ENCODE results near the gene GRIK4. TPM values are rescaled to one million over a fixed set of nuclear protein-coding genes. Genes with fewer than 3 reads are reported as not detected.

Gene GRIK4, protein sequence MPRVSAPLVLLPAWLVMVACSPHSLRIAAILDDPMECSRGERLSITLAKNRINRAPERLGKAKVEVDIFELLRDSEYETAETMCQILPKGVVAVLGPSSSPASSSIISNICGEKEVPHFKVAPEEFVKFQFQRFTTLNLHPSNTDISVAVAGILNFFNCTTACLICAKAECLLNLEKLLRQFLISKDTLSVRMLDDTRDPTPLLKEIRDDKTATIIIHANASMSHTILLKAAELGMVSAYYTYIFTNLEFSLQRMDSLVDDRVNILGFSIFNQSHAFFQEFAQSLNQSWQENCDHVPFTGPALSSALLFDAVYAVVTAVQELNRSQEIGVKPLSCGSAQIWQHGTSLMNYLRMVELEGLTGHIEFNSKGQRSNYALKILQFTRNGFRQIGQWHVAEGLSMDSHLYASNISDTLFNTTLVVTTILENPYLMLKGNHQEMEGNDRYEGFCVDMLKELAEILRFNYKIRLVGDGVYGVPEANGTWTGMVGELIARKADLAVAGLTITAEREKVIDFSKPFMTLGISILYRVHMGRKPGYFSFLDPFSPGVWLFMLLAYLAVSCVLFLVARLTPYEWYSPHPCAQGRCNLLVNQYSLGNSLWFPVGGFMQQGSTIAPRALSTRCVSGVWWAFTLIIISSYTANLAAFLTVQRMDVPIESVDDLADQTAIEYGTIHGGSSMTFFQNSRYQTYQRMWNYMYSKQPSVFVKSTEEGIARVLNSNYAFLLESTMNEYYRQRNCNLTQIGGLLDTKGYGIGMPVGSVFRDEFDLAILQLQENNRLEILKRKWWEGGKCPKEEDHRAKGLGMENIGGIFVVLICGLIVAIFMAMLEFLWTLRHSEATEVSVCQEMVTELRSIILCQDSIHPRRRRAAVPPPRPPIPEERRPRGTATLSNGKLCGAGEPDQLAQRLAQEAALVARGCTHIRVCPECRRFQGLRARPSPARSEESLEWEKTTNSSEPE
- 10 to 100 TPM in 2 of 3 donors, 1 to 10 TPM in 1; 2.2 to 32.3 (median 21.9) TPM for total RNA-seq
- total RNA-seq (2013): 9.8 TPM

DNA sequence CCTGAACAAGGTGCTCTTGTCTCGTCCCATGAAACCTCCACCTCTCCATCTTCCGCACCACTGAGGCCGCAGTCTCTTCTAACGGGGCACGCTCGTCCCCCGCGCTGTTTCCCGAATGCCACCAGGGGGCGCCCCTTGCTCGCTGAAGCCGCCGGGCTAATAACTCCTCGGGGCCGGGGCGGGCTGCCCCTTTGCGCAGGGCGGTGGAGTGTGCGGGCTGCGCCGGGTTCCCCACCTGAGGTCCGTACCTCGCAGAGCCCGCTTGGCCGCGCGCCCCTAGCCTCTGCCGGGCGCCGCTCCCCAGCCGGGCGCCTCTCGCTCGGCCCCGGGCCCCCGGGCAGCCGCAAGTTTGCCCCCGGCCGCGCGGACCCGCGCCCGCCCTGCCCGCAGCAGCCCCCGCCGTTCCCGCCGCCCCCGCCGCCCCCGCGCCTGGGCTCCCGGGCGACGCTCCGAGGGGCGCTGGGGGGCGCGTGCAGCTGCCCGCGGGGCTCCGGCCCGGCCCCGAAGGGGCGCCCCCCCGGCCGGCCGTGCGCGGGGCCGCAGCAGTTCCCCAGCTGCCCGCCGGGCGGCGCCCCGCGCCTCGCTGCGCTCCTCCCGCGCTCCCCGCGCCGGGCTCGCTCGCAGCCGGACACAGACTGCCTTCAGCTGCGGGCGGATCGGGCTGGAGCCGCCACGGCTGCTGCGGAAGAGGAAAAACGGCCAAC lies at the start of gene GRIK4:
Gene GRIK4 (plus strand): TSS at position 633 of the 704 bp plus-strand sequence. CDS start 148,571 bp downstream, outside the sequence.
- ATAC-seq (peak; percentile 90 to 92 (median 92)), DNase-seq (peak; percentile 76 to 87)
- H3K27me3 ChIP-seq (ENCODE audit: control insufficient read depth, insufficient read depth, low read length): no peaks in the 10 kb centered on the region
- Mint-ChIP-seq H3K4me3 (peak within 1 kb of the TSS; percentile 69), H3K27ac (peak within 1 kb of the TSS in 1 of 2 donors; percentile 61), H3K9me3 (no peaks in the 10 kb centered on the region), H3K27me3 (ENCODE audit: low read depth in 2 of 2) (peaks cover 31 to 64% of the 10 kb centered on the region in 2 donors), H3K4me1 (peaks cover 0 to 28% of the 10 kb centered on the region in 2 donors), H3K36me3 (no peaks in the 10 kb centered on the region)
- H3K36me3 ChIP-seq (ENCODE audit: control insufficient read depth, insufficient read depth, low read length): no peaks in the 10 kb centered on the region
- WGBS (ENCODE audit: insufficient coverage): under 1% methylated on average over 95 of the region's 95 CpGs
- intact Hi-C loops (cut with micrococcal nuclease): loop anchor here (1.0 kb wide), 5 partner anchors 174 to 683 kb away; no protein-coding TSS in a partner anchor
- H3K4me3 ChIP-seq (ENCODE audit: low read length): peak within 1 kb of the TSS; percentile 43
- H3K27ac ChIP-seq (ENCODE audit: low read length): no peak within 1 kb of the TSS
- TF ChIP-seq, protein P1, sequence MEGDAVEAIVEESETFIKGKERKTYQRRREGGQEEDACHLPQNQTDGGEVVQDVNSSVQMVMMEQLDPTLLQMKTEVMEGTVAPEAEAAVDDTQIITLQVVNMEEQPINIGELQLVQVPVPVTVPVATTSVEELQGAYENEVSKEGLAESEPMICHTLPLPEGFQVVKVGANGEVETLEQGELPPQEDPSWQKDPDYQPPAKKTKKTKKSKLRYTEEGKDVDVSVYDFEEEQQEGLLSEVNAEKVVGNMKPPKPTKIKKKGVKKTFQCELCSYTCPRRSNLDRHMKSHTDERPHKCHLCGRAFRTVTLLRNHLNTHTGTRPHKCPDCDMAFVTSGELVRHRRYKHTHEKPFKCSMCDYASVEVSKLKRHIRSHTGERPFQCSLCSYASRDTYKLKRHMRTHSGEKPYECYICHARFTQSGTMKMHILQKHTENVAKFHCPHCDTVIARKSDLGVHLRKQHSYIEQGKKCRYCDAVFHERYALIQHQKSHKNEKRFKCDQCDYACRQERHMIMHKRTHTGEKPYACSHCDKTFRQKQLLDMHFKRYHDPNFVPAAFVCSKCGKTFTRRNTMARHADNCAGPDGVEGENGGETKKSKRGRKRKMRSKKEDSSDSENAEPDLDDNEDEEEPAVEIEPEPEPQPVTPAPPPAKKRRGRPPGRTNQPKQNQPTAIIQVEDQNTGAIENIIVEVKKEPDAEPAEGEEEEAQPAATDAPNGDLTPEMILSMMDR (IDR thresholded peaks at IDR 0.05): peak; percentile 87
- peaks cover 6% of the 10 kb centered on the region for H3K4me1 ChIP-seq (ENCODE audit: control insufficient read depth, insufficient read depth, low read length)
- H3K9me3 ChIP-seq (ENCODE audit: control insufficient read depth, insufficient read depth, low read length): no peaks in the 10 kb centered on the region

DNA sequence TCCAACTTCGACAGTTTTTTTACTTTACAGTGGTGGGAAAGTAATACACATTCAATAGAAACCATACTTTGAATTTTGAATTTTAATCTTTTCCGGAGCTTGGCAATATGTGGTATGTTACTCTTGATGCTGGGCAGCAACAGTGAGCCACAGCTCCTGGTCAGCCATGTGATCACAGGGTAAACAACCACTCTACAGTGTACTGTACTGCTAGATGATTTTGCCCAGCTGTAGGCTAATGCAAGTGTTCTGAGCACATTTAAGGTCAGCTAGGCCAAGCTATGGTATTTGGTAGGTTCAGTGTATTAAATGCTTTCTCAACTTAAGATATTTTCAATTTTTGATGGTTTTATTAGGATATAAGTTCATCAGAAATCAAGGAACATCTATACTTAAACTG lies 48.7 kb upstream of the GRIK4 start:
- intact Hi-C loops (cut with micrococcal nuclease): no loop called here

DNA sequence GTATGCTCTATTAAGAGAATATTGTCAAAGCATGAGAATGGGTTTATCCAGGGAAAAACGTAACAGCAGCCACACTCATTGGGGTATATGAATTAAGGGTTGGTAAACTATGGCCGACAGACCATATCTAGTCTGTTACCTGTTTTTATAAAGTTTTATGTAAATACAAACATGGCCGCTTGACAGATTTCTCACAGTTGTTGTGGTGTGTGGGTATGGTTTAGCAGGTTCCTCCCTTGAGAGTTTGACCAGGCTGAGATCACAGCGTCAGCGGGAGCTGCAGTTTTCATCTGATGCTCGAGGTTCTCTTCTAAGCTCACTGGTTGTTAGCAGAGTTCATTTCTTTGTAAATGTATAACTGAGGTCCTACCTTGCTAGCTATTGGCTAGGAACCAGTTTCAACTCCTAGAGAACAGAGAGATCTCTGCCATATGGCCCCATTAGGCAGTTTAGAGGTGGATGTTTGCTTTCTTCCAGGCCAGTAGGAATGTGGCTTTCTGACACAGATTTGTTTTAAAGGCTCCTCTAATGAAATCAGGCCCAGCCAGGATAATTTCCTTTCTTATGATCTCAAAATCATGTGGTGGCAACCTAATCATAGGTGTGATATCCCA lies 45.5 kb upstream of the GRIK4 start:
- DNase-seq (no peak), ATAC-seq (peak; percentile 62 to 94 (median 77))
- Mint-ChIP-seq H3K4me1 (peaks cover 10 to 13% of the 10 kb centered on the region in 2 donors), H3K27ac (peak overlapping the region in 1 of 2 donors; percentile 31), H3K36me3 (peaks cover 41% of the 10 kb centered on the region), H3K27me3 (ENCODE audit: low read depth in 2 of 2) (no peaks in the 10 kb centered on the region), H3K9me3 (no peaks in the 10 kb centered on the region), H3K4me3 (no peak overlapping the region)
- no peaks in the 10 kb centered on the region for H3K27me3 ChIP-seq (ENCODE audit: control insufficient read depth, insufficient read depth, low read length)
- 39% methylated on average over 6 of the region's 6 CpGs for WGBS (ENCODE audit: insufficient coverage)
- intact Hi-C loops (cut with micrococcal nuclease): loop anchor here (5.0 kb wide), 1 partner anchor 129 kb away; the partner anchor contains the start of gene ARHGEF12
- TF ChIP-seq, protein P1 (IDR thresholded peaks at IDR 0.05): no peak
- H3K4me3 ChIP-seq (ENCODE audit: low read length): no peak overlapping the region
- H3K27ac ChIP-seq (ENCODE audit: low read length): no peak overlapping the region
- no peaks in the 10 kb centered on the region for H3K4me1 ChIP-seq (ENCODE audit: control insufficient read depth, insufficient read depth, low read length)
- H3K9me3 ChIP-seq (ENCODE audit: control insufficient read depth, insufficient read depth, low read length): no peaks in the 10 kb centered on the region
- peaks cover 39% of the 10 kb centered on the region for H3K36me3 ChIP-seq (ENCODE audit: control insufficient read depth, insufficient read depth, low read length)

More for the DNA sequence above, 48.7 kb upstream of the GRIK4 start:
- DNase-seq: no peak
- H3K27me3 ChIP-seq (ENCODE audit: control insufficient read depth, insufficient read depth, low read length): no peaks in the 10 kb centered on the region
- Mint-ChIP-seq H3K27ac (no peak overlapping the region), H3K9me3 (no peaks in the 10 kb centered on the region), H3K27me3 (ENCODE audit: low read depth in 2 of 2) (no peaks in the 10 kb centered on the region), H3K36me3 (peaks cover 34% of the 10 kb centered on the region), H3K4me3 (no peak overlapping the region), H3K4me1 (peaks cover 10 to 13% of the 10 kb centered on the region in 2 donors)
- 100% methylated on average over 1 of the region's 2 CpGs for WGBS (ENCODE audit: insufficient coverage)
- H3K36me3 ChIP-seq (ENCODE audit: control insufficient read depth, insufficient read depth, low read length): peaks cover 44% of the 10 kb centered on the region
- no peaks in the 10 kb centered on the region for H3K9me3 ChIP-seq (ENCODE audit: control insufficient read depth, insufficient read depth, low read length)
- no peaks in the 10 kb centered on the region for H3K4me1 ChIP-seq (ENCODE audit: control insufficient read depth, insufficient read depth, low read length)
- no peak for ATAC-seq
- H3K4me3 ChIP-seq (ENCODE audit: low read length): no peak overlapping the region
- TF ChIP-seq, protein P1 (IDR thresholded peaks at IDR 0.05): no peak
- H3K27ac ChIP-seq (ENCODE audit: low read length): no peak overlapping the region

Data from natural killer cell (primary cell).